ENCODE data around the gene TGFA. TPM values are rescaled to one million over a fixed set of nuclear protein-coding genes. Genes with fewer than 3 reads are reported as not detected.

TGFA gene
- total RNA-seq, 1 experiment from 2014 or later = 2.5 TPM

DNA sequence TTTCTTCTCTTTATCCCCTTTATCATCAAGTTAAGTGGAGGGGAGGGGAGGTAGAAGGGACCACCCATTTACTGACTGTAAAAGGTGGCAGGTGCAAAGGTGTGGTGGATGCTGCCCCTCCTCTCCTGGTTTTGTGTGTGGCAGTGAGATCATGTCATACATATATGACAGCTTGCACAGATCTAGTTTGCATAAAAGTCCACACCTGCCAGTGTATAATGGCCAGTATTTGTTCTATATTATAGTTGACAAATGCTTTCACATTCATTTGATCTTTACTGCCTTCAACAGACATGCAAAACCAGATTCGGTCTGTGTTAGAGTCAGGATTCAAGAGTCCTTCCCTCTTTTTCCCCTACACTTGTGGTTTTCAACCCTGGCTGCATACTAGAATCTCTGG is 55.1 kb downstream of the TGFA start:
- ChIA-PET CTCF (interaction anchor here (1.0 to 2.8 kb wide), 4 partner anchors 54 to 194 kb away, joined by 3 to 19 read pairs (median 12); no protein-coding TSS in a partner anchor), POLR2A (no interaction called here)
- TF ChIP-seq MXD4 (CRISPR knock-in tag; IDR thresholded peaks at IDR 0.05; ENCODE audit: borderline replicate concordance) (no peak), NFE2L1 (CRISPR knock-in tag; IDR thresholded peaks at IDR 0.05) (no peak), RELA (CRISPR knock-in tag; IDR thresholded peaks at IDR 0.05; ENCODE audit: borderline replicate concordance) (no peak), OVOL2 (CRISPR knock-in tag; IDR thresholded peaks at IDR 0.05; ENCODE audit: borderline replicate concordance) (no peak)
- TF ChIP-seq, protein P1, sequence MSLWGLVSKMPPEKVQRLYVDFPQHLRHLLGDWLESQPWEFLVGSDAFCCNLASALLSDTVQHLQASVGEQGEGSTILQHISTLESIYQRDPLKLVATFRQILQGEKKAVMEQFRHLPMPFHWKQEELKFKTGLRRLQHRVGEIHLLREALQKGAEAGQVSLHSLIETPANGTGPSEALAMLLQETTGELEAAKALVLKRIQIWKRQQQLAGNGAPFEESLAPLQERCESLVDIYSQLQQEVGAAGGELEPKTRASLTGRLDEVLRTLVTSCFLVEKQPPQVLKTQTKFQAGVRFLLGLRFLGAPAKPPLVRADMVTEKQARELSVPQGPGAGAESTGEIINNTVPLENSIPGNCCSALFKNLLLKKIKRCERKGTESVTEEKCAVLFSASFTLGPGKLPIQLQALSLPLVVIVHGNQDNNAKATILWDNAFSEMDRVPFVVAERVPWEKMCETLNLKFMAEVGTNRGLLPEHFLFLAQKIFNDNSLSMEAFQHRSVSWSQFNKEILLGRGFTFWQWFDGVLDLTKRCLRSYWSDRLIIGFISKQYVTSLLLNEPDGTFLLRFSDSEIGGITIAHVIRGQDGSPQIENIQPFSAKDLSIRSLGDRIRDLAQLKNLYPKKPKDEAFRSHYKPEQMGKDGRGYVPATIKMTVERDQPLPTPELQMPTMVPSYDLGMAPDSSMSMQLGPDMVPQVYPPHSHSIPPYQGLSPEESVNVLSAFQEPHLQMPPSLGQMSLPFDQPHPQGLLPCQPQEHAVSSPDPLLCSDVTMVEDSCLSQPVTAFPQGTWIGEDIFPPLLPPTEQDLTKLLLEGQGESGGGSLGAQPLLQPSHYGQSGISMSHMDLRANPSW (CRISPR knock-in tag; conservative IDR thresholded peaks at IDR 0.05; ENCODE audit: low read depth) = no peak
- TF ChIP-seq, protein P2, sequence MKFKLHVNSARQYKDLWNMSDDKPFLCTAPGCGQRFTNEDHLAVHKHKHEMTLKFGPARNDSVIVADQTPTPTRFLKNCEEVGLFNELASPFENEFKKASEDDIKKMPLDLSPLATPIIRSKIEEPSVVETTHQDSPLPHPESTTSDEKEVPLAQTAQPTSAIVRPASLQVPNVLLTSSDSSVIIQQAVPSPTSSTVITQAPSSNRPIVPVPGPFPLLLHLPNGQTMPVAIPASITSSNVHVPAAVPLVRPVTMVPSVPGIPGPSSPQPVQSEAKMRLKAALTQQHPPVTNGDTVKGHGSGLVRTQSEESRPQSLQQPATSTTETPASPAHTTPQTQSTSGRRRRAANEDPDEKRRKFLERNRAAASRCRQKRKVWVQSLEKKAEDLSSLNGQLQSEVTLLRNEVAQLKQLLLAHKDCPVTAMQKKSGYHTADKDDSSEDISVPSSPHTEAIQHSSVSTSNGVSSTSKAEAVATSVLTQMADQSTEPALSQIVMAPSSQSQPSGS (CRISPR knock-in tag; IDR thresholded peaks at IDR 0.05; ENCODE audit: borderline replicate concordance, low read depth) = no peak
- TF ChIP-seq, protein P3, sequence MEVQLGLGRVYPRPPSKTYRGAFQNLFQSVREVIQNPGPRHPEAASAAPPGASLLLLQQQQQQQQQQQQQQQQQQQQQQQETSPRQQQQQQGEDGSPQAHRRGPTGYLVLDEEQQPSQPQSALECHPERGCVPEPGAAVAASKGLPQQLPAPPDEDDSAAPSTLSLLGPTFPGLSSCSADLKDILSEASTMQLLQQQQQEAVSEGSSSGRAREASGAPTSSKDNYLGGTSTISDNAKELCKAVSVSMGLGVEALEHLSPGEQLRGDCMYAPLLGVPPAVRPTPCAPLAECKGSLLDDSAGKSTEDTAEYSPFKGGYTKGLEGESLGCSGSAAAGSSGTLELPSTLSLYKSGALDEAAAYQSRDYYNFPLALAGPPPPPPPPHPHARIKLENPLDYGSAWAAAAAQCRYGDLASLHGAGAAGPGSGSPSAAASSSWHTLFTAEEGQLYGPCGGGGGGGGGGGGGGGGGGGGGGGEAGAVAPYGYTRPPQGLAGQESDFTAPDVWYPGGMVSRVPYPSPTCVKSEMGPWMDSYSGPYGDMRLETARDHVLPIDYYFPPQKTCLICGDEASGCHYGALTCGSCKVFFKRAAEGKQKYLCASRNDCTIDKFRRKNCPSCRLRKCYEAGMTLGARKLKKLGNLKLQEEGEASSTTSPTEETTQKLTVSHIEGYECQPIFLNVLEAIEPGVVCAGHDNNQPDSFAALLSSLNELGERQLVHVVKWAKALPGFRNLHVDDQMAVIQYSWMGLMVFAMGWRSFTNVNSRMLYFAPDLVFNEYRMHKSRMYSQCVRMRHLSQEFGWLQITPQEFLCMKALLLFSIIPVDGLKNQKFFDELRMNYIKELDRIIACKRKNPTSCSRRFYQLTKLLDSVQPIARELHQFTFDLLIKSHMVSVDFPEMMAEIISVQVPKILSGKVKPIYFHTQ (CRISPR knock-in tag; IDR thresholded peaks at IDR 0.05) = no peak
- TF ChIP-seq, protein P4, sequence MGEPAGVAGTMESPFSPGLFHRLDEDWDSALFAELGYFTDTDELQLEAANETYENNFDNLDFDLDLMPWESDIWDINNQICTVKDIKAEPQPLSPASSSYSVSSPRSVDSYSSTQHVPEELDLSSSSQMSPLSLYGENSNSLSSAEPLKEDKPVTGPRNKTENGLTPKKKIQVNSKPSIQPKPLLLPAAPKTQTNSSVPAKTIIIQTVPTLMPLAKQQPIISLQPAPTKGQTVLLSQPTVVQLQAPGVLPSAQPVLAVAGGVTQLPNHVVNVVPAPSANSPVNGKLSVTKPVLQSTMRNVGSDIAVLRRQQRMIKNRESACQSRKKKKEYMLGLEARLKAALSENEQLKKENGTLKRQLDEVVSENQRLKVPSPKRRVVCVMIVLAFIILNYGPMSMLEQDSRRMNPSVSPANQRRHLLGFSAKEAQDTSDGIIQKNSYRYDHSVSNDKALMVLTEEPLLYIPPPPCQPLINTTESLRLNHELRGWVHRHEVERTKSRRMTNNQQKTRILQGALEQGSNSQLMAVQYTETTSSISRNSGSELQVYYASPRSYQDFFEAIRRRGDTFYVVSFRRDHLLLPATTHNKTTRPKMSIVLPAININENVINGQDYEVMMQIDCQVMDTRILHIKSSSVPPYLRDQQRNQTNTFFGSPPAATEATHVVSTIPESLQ (CRISPR knock-in tag; IDR thresholded peaks at IDR 0.05) = no peak
- Mint-ChIP-seq H3K27ac (no peak overlapping the region), H3K4me1 (peaks cover 16% of the 10 kb centered on the region), H3K4me3 (no peak overlapping the region), H3K36me3 (no peaks in the 10 kb centered on the region), H3K27me3 (ENCODE audit: low read depth) (peaks cover 21% of the 10 kb centered on the region), H3K9me3 (no peaks in the 10 kb centered on the region)
- ATAC-seq (no peak), DNase-seq (ENCODE audit: low spot score) (no peak)

DNA sequence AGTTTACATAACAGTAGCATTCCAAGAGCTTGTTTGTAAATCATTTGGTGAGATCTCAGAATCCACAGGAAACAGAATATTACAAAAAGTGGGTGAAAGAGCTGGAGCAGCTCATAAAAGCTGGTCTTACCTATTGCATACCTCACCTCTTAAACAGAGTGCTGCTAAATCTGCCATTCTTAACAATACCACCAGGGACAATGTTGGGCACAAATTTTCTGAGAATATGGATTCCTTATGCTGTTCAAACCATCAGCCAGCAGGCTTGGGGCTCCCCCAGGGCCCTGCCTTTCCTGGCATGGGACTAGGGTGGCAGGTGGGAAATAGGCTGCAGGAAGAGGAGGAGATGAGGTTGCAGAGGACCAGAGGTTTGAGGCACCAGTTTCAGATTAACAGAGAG is 55.6 kb downstream of the TGFA start:
- CTCF ChIA-PET = interaction anchor here (0.7 to 2.8 kb wide), 10 partner anchors 28 to 193 kb away, joined by 3 to 19 read pairs (median 4); no protein-coding TSS in a partner anchor
- Mint-ChIP-seq H3K27ac (no peak overlapping the region), H3K4me3 (no peak overlapping the region), H3K9me3 (no peaks in the 10 kb centered on the region), H3K4me1 (peaks cover 16% of the 10 kb centered on the region), H3K27me3 (ENCODE audit: low read depth) (peaks cover 22% of the 10 kb centered on the region), H3K36me3 (no peaks in the 10 kb centered on the region)
- TF ChIP-seq, protein P1 (CRISPR knock-in tag; conservative IDR thresholded peaks at IDR 0.05; ENCODE audit: low read depth) = no peak
- TF ChIP-seq, protein P5, sequence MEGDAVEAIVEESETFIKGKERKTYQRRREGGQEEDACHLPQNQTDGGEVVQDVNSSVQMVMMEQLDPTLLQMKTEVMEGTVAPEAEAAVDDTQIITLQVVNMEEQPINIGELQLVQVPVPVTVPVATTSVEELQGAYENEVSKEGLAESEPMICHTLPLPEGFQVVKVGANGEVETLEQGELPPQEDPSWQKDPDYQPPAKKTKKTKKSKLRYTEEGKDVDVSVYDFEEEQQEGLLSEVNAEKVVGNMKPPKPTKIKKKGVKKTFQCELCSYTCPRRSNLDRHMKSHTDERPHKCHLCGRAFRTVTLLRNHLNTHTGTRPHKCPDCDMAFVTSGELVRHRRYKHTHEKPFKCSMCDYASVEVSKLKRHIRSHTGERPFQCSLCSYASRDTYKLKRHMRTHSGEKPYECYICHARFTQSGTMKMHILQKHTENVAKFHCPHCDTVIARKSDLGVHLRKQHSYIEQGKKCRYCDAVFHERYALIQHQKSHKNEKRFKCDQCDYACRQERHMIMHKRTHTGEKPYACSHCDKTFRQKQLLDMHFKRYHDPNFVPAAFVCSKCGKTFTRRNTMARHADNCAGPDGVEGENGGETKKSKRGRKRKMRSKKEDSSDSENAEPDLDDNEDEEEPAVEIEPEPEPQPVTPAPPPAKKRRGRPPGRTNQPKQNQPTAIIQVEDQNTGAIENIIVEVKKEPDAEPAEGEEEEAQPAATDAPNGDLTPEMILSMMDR (IDR thresholded peaks at IDR 0.05) = peak; percentile 35; the same call in 1 of the 2 replicates
- POLR2A ChIA-PET = no interaction called here
- ATAC-seq (peak; percentile 96), DNase-seq (ENCODE audit: low spot score) (no peak)

Data from WTC11 (cell line).